GM21576 (cell line): ENCODE results near the gene ASB6.
"Not testable (repeated sequence)": the region's sequence is repeated elsewhere in the genome, so short reads cannot be mapped to it uniquely, and the experiment has no call there.

ENCODE experiments used
- ATAC-seq: cut with Tn5 transposase; IDR thresholded peaks from one replicate; pipeline ENCODE4 v1.9.1; 2021; ENCODE audit warnings: mild to moderate bottlenecking, moderate library complexity; ENCODE audit not compliant: unreplicated experiment

The ASB6 gene

GRCh38 chr9:129667850-129668249 lies 25.9 kb upstream of the ASB6 start:
- no peak for ATAC-seq

- ATAC-seq: no peak
Measured at GRCh38 chr9:129667378-129667777, 25.4 kb upstream of the ASB6 start.

GRCh38 chr9:129666575-129666974 lies 24.6 kb upstream of the ASB6 start:
- ATAC-seq: no peak

- ATAC-seq: no peak
Measured at GRCh38 chr9:129665814-129666520, 24.0 kb upstream of the ASB6 start.

- ATAC-seq: no peak
Measured at GRCh38 chr9:129665389-129665775, 23.4 kb upstream of the ASB6 start, which contains the start of gene PRRX2. TSS of gene PRRX2 (plus strand) at chr9:129665647. CDS start at chr9:129665868, 221 bp downstream.

GRCh38 chr9:129664746-129665388 lies 22.9 kb upstream of the ASB6 start:
- no peak for ATAC-seq

GRCh38 chr9:129662239-129662638 lies 20.3 kb upstream of the ASB6 start:
- not testable (repeated sequence) for ATAC-seq

GRCh38 chr9:129661029-129661428 lies 19.1 kb upstream of the ASB6 start:
- no peak for ATAC-seq

GRCh38 chr9:129656795-129657390 lies 14.9 kb upstream of the ASB6 start:
- no peak for ATAC-seq

- no peak for ATAC-seq
Measured at GRCh38 chr9:129655696-129656095, 13.7 kb upstream of the ASB6 start.

- no peak for ATAC-seq
Measured at GRCh38 chr9:129655154-129655553, 13.2 kb upstream of the ASB6 start.

- no peak for ATAC-seq
Measured at GRCh38 chr9:129654554-129655040, 12.6 kb upstream of the ASB6 start.

- no peak for ATAC-seq
Measured at GRCh38 chr9:129653823-129654553, 12.0 kb upstream of the ASB6 start.

GRCh38 chr9:129650680-129651235 lies 8.8 kb upstream of the ASB6 start:
- ATAC-seq: no peak

GRCh38 chr9:129649726-129650679 lies 8.1 kb upstream of the ASB6 start:
- no peak for ATAC-seq

- ATAC-seq: no peak
Measured at GRCh38 chr9:129648764-129649115, 6.8 kb upstream of the ASB6 start.

GRCh38 chr9:129648092-129648763 lies 6.3 kb upstream of the ASB6 start:
- no peak for ATAC-seq

GRCh38 chr9:129647635-129648034 lies 5.7 kb upstream of the ASB6 start:
- no peak for ATAC-seq

- ATAC-seq: no peak
Measured at GRCh38 chr9:129646654-129647053, 4.7 kb upstream of the ASB6 start.
